MM.1S (cell line): ENCODE data around the gene HBP1.

ENCODE experiments used
- DNase-seq: peaks from one replicate; pipeline ENCODE4 v3.0.0-alpha.2; 2015
- H2AFZ ChIP-seq: fragments of 300-600 bp; sonication (generic); 2 replicates; pipeline ENCODE4 v1.6.0; 2016; ENCODE audit warnings: antibody characterized with exemption, low read length
- H3F3A ChIP-seq: fragments of 300-600 bp; sonication (generic); 2 replicates; pipeline ENCODE4 v1.6.1; 2016; ENCODE audit warnings: mild to moderate bottlenecking, antibody characterized with exemption, low read length, moderate library complexity, mixed read lengths; ENCODE audit not compliant: insufficient read depth
- H3K27ac ChIP-seq: fragments of 300-600 bp; sonication (generic); 2 replicates; pipeline ENCODE4 v1.5.1; 2016; ENCODE audit warnings: mild to moderate bottlenecking, low read length
- H3K27me3 ChIP-seq: fragments of 300-600 bp; sonication (generic); replicated peaks from 2 replicates; pipeline ENCODE4 v1.6.0; 2016; ENCODE audit warnings: low read length; ENCODE audit not compliant: insufficient read depth
- H3K36me3 ChIP-seq: fragments of 300-600 bp; sonication (generic); replicated peaks from 2 replicates; pipeline ENCODE4 v1.6.1; 2016; ENCODE audit warnings: mild to moderate bottlenecking, low read length, mixed read lengths; ENCODE audit not compliant: insufficient read depth
- H3K4me1 ChIP-seq: fragments of 300-600 bp; sonication (generic); 2 replicates; pipeline ENCODE4 v1.6.1; 2016; ENCODE audit warnings: low read length, mixed read lengths
- H3K4me2 ChIP-seq: fragments of 300-600 bp; sonication (generic); 2 replicates; pipeline ENCODE4 v1.6.0; 2016; ENCODE audit warnings: low read depth, low read length
- H3K4me3 ChIP-seq: fragments of 300-600 bp; sonication (generic); 2 replicates; pipeline ENCODE4 v1.5.1; 2016; ENCODE audit warnings: low read length, mixed read lengths
- H3K79me2 ChIP-seq: fragments of 300-600 bp; sonication (generic); 2 replicates; pipeline ENCODE4 v1.6.1; 2016; ENCODE audit warnings: mixed run types, low read length, mixed read lengths
- H3K9ac ChIP-seq: fragments of 300-600 bp; sonication (generic); 2 replicates; pipeline ENCODE4 v1.6.1; 2016; ENCODE audit warnings: low read length, mixed read lengths
- H3K9me2 ChIP-seq: fragments of 300-600 bp; sonication (generic); replicated peaks from 2 replicates; pipeline ENCODE4 v1.6.1; 2016; ENCODE audit warnings: mild to moderate bottlenecking, low read length, mixed read lengths; ENCODE audit not compliant: insufficient read depth
- H3K9me3 ChIP-seq: fragments of 300-600 bp; sonication (generic); replicated peaks from 2 replicates; pipeline ENCODE4 v1.6.1; 2016; ENCODE audit warnings: mild to moderate bottlenecking, low read length, mixed read lengths; ENCODE audit not compliant: insufficient read depth
- H4K20me1 ChIP-seq: fragments of 300-600 bp; sonication (generic); 2 replicates; pipeline ENCODE4 v1.6.1; 2016; ENCODE audit warnings: mild to moderate bottlenecking, low read length, moderate library complexity, mixed read lengths; ENCODE audit not compliant: insufficient read depth
- CTCF ChIP-seq: fragments of 300-600 bp; sonication (generic); IDR thresholded peaks from 2 replicates; pipeline ENCODE4 v1.5.1; 2016; ENCODE audit warnings: antibody characterized with exemption, low read length, mixed read lengths
- EZH2 ChIP-seq: fragments of 300-600 bp; sonication (generic); optimal IDR thresholded peaks from 2 replicates; pipeline ENCODE3; 2017; ENCODE audit warnings: low read depth, mild to moderate bottlenecking, antibody characterized with exemption, low read length, mixed read lengths
- EZH2phosphoT487 ChIP-seq: fragments of 300-600 bp; sonication (generic); IDR thresholded peaks from 2 replicates; pipeline ENCODE4 v1.6.1; 2018; ENCODE audit warnings: antibody characterized with exemption, low read length

HBP1 gene

GRCh38 chr7:107164092-107164491, 4.7 kb upstream of the HBP1 start:
- 0 out of 2 replicates have a peak, but pooled peaks cover 2% of the 10 kb centered on the region for H3K79me2 ChIP-seq
- no peaks in the 10 kb centered on the region for H4K20me1 ChIP-seq
- H3K4me2 ChIP-seq: no peak overlapping the region
- H3F3A ChIP-seq: peaks cover 13% of the 10 kb centered on the region
- no peaks in the 10 kb centered on the region for H3K4me1 ChIP-seq
- TF ChIP-seq CTCF (no peak), EZH2phosphoT487 (no peak), EZH2 (no peak)
- no peaks in the 10 kb centered on the region for H3K27me3 ChIP-seq
- no peak overlapping the region for H3K27ac ChIP-seq
- H3K9ac ChIP-seq: no peak overlapping the region
- no peak overlapping the region for H3K4me3 ChIP-seq
- DNase-seq: no peak
- no peak overlapping the region for H2AFZ ChIP-seq
- no peaks in the 10 kb centered on the region for H3K9me2 ChIP-seq
- no peaks in the 10 kb centered on the region for H3K36me3 ChIP-seq
- no peaks in the 10 kb centered on the region for H3K9me3 ChIP-seq

GRCh38 chr7:107165341-107165740, 3.5 kb upstream of the HBP1 start:
- Histone ChIP-seq H3K27ac (no peak overlapping the region), H3K36me3 (no peaks in the 10 kb centered on the region), H2AFZ (no peak overlapping the region), H3K4me2 (no peak overlapping the region), H3K27me3 (no peaks in the 10 kb centered on the region), H3K4me1 (no peaks in the 10 kb centered on the region), H3K4me3 (no peak overlapping the region), H3K9ac (no peak overlapping the region), H3F3A (peaks cover 23% of the 10 kb centered on the region), H3K79me2 (peaks cover 6% of the 10 kb centered on the region), H4K20me1 (peaks cover 5% of the 10 kb centered on the region; the same call in 1 of the 2 replicates), H3K9me2 (no peaks in the 10 kb centered on the region), H3K9me3 (no peaks in the 10 kb centered on the region)
- TF ChIP-seq EZH2phosphoT487: no peak
- no peak for TF ChIP-seq EZH2
- TF ChIP-seq CTCF: no peak
- DNase-seq: no peak

- H3K79me2 ChIP-seq: peaks cover 18% of the 10 kb centered on the region
- DNase-seq: no peak
- no peaks in the 10 kb centered on the region for H3K9me2 ChIP-seq
- no peak for TF ChIP-seq CTCF
- TF ChIP-seq EZH2: no peak
- no peak for TF ChIP-seq EZH2phosphoT487
- peaks cover 28% of the 10 kb centered on the region for H3F3A ChIP-seq
- H3K9me3 ChIP-seq: no peaks in the 10 kb centered on the region
- peak overlapping the region; percentile 84; the same call in 1 of the 2 replicates for H3K27ac ChIP-seq
- H3K4me1 ChIP-seq: peaks cover 8% of the 10 kb centered on the region
- H3K4me3 ChIP-seq: peak overlapping the region; percentile 79
- H3K4me2 ChIP-seq: peak overlapping the region; percentile 87
- no peaks in the 10 kb centered on the region for H3K36me3 ChIP-seq
- H4K20me1 ChIP-seq: peaks cover 5% of the 10 kb centered on the region; the same call in 1 of the 2 replicates
- peak overlapping the region; percentile 75 for H3K9ac ChIP-seq
- H2AFZ ChIP-seq: peak overlapping the region; percentile 92
- no peaks in the 10 kb centered on the region for H3K27me3 ChIP-seq
These were observed 1.9 kb upstream of the HBP1 start for GRCh38 chr7:107166736-107167426.
